ENCODE measurements around the gene ABHD14A.

GRCh38 chr3:51978143-51978502 lies 3.3 kb downstream of the ABHD14A start:
- no peak for TF ChIP-seq CTCF (IDR thresholded peaks at IDR 0.05)
- TF ChIP-seq POLR2A (IDR thresholded peaks at IDR 0.05): no peak

Data from testis (tissue), 2 donors.